A673 (cell line): ENCODE measurements around the gene KAZN. TPM values are rescaled to one million over a fixed set of nuclear protein-coding genes. Genes with fewer than 3 reads are reported as not detected.

Experiments
- BruUV-seq: library from RNA; stranded (reverse); fragments of 400-500 nt; replicated peaks from 2 replicates; lab custom pipeline; 2021; lab: Mats Ljungman, UMichigan
- CTCF ChIA-PET: fragments of 300-600 bp; sonication (Branson Sonifier 250); formaldehyde crosslinking; loops from one replicate; lab custom pipeline; 2022; ENCODE audit warnings: antibody characterized with exemption; lab: Charles Lee
- POLR2A ChIA-PET: fragments of 300-600 bp; sonication (Branson Sonifier 250); formaldehyde crosslinking; loops from one replicate; lab custom pipeline; 2022; ENCODE audit warnings: antibody characterized with exemption; ENCODE audit not compliant: low non-redundant PET; lab: Charles Lee
- DNase-seq: peaks from one replicate; pipeline ENCODE4 v3.0.0-alpha.2; 2015; ENCODE audit warnings: low spot score
- H3K27ac ChIP-seq: fragments of 200-600 bp; sonication (generic); 2 replicates; pipeline ENCODE4 v1.5.1; 2016; ENCODE audit warnings: mixed run types, low read depth, mild to moderate bottlenecking, mixed read lengths, antibody characterized with exemption, low read length; ENCODE audit not compliant: poor library complexity, severe bottlenecking
- H3K27me3 ChIP-seq: fragments of 200-600 bp; sonication (generic); replicated peaks from 2 replicates; pipeline ENCODE4 v1.6.1; 2017; ENCODE audit warnings: mixed run types, low read depth, mild to moderate bottlenecking, mixed read lengths, antibody characterized with exemption, low read length; ENCODE audit not compliant: insufficient read depth, poor library complexity
- H3K36me3 ChIP-seq: fragments of 200-600 bp; sonication (generic); 2 replicates; pipeline ENCODE4 v1.6.1; 2016; ENCODE audit warnings: mixed run types, mild to moderate bottlenecking, mixed read lengths, antibody characterized with exemption, low read length; ENCODE audit not compliant: insufficient read depth, poor library complexity, severe bottlenecking
- H3K4me1 ChIP-seq: fragments of 200-600 bp; sonication (generic); 2 replicates; pipeline ENCODE4 v1.6.1; 2017; ENCODE audit warnings: mixed run types, mild to moderate bottlenecking, mixed read lengths, antibody characterized with exemption, low read length; ENCODE audit not compliant: insufficient read depth, poor library complexity, severe bottlenecking
- H3K4me3 ChIP-seq: fragments of 200-600 bp; sonication (generic); 2 replicates; pipeline ENCODE4 v1.5.1; 2016; ENCODE audit warnings: low read depth, mixed run types, mild to moderate bottlenecking, mixed read lengths, low read length; ENCODE audit not compliant: poor library complexity, severe bottlenecking
- H3K9me3 ChIP-seq: fragments of 200-600 bp; sonication (generic); 2 replicates; pipeline ENCODE4 v1.6.1; 2016; ENCODE audit warnings: mixed run types, low read depth, mild to moderate bottlenecking, mixed read lengths, antibody characterized with exemption, low read length; ENCODE audit not compliant: poor library complexity, severe bottlenecking
- EZH2 ChIP-seq: fragments of 200-600 bp; sonication (generic); IDR thresholded peaks from 2 replicates; pipeline ENCODE4 v1.6.1; 2017; ENCODE audit warnings: borderline replicate concordance, low read depth, mild to moderate bottlenecking, mixed read lengths, antibody characterized with exemption, low read length; ENCODE audit not compliant: poor library complexity, severe bottlenecking
- intact Hi-C: fragments of 100-400 bp; cut with micrococcal nuclease; formaldehyde crosslinking; loops from one replicate; pipeline ENCODE4 v1.10.0; 2022; ENCODE audit not compliant: unreplicated experiment
- total RNA-seq: library from RNA; stranded (reverse); gene quantifications from 2 replicates; pipeline ENCODE4 v1.2.3, GENCODE V29; 2021
- TF ChIP-seq, protein P1 (sequence below): fragments of 300-800, 200-600 bp; sonication (generic); conservative IDR thresholded peaks from 2 replicates; pipeline ENCODE4 v1.5.1; 2017; ENCODE audit warnings: low read depth, mild to moderate bottlenecking, antibody characterized with exemption, low read length, moderate library complexity, mixed read lengths

KAZN gene
- total RNA-seq, 1 experiment from 2014 or later = 8.0 TPM

DNA sequence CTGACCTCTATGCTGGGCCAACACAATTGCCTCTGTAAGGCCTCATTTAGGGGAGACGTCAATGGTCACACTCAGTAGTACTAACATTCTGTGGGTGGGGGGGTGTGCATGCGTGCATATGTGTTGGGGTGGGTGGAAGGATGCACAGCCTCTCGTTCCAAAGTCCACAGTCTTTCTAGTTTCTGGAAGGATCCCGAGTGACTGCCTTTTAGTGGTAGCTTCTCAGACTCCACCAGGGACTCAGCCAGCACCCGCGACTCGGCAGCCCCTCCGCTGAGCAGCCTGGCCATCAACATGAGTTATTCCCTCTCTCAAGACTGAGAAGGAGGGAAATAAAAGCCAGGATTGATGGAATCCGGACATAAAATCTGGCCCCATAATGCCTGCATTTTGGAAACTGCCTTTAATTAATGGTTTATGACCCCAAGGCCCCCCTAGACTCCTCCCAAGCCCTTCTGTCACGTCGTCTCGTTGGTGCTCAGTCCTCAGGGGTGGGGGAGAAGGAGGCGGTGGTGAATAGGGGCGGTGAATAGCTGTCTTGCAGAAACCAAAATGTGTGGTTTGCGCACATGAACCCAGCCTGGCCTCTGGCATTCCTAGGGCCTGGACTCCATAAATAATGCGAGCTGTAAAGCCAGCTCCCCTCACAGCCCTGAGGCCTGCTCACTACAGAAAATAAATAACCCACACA lies 489.9 kb downstream of the KAZN start:
- no peaks in the 10 kb centered on the region for H3K4me1 ChIP-seq
- ChIA-PET POLR2A (no interaction called here), CTCF (no interaction called here)
- H3K27ac ChIP-seq = no peak overlapping the region
- DNase-seq = no peak
- no TSS peak for BruUV-seq
- H3K27me3 ChIP-seq = no peaks in the 10 kb centered on the region
- intact Hi-C loops = no loop called here
- no peaks in the 10 kb centered on the region for H3K9me3 ChIP-seq
- no peak overlapping the region for H3K4me3 ChIP-seq
- TF ChIP-seq, protein P1, sequence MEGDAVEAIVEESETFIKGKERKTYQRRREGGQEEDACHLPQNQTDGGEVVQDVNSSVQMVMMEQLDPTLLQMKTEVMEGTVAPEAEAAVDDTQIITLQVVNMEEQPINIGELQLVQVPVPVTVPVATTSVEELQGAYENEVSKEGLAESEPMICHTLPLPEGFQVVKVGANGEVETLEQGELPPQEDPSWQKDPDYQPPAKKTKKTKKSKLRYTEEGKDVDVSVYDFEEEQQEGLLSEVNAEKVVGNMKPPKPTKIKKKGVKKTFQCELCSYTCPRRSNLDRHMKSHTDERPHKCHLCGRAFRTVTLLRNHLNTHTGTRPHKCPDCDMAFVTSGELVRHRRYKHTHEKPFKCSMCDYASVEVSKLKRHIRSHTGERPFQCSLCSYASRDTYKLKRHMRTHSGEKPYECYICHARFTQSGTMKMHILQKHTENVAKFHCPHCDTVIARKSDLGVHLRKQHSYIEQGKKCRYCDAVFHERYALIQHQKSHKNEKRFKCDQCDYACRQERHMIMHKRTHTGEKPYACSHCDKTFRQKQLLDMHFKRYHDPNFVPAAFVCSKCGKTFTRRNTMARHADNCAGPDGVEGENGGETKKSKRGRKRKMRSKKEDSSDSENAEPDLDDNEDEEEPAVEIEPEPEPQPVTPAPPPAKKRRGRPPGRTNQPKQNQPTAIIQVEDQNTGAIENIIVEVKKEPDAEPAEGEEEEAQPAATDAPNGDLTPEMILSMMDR = no peak
- TF ChIP-seq EZH2 = no peak
- no peaks in the 10 kb centered on the region for H3K36me3 ChIP-seq

DNA sequence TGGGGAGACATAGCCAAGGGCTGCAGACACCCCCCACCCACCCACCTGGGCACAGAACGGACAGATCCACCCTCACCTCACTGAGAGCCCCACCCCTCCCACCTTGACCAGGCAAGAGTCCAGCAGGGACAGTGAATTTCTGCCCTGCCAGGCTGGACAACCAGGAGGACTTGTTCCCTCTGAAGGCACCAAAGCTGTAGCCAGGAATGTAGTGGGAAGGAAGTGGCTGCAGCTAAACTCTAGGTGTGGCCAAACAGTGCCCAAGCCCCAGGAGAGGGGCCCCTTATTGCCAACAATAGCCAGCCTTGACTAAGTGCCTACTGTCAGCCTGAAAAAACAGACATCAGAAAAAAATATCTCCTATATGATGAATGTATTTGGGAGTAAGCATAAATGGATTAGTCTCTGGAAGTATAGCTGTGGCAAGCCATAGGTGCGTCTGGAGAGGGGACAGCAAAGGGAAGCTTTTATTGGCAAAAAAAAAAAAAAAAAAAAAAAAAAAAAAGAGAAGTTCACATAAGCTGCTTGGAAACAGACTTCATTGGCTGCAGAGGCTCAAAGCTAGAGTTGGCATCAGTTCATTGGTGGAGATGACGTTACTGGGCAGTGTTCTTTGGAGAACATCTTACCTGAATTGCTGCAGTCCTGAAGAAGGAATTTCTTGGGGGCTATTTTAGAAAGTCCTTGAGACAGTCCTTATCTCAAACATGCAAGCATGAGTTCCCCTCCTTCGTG lies 490.9 kb downstream of the KAZN start:
- H3K27me3 ChIP-seq = no peaks in the 10 kb centered on the region
- POLR2A ChIA-PET = interaction anchor here (0.6 kb wide), 1 partner anchor 12 kb away, joined by 8 read pairs; no protein-coding TSS in a partner anchor
- TF ChIP-seq, protein P1 = no peak
- TF ChIP-seq EZH2 = no peak
- H3K9me3 ChIP-seq = no peaks in the 10 kb centered on the region
- no peak overlapping the region for H3K4me3 ChIP-seq
- DNase-seq = no peak
- H3K27ac ChIP-seq = no peak overlapping the region
- intact Hi-C loops = no loop called here
- no peaks in the 10 kb centered on the region for H3K4me1 ChIP-seq
- CTCF ChIA-PET = interaction anchor here (0.6 to 0.7 kb wide), 2 partner anchors 9 to 701 kb away, joined by 3 read pairs; no protein-coding TSS in a partner anchor
- H3K36me3 ChIP-seq = no peaks in the 10 kb centered on the region
- BruUV-seq = no TSS peak

DNA sequence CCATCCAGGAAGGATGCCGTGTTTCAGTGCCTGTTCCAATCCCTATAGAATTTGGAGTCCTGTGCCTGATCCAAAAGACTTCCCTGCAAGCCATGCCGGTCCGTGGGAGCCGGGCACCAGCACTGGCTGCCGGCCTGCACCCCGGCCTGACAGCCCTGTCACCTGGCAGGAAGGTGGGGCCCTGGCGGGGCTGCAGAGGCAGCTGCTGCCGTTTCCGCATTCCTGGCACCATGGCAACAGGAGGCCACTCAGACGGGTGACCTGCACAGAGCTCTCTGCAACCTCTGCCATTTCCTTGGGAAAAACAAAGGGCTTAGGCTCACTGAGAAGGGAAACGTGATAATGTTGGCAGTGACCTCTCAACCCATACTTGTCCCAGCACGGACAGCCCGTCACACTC lies 491.9 kb downstream of the KAZN start:
- no peak overlapping the region for H3K4me3 ChIP-seq
- H3K9me3 ChIP-seq = no peaks in the 10 kb centered on the region
- H3K27ac ChIP-seq = no peak overlapping the region
- POLR2A ChIA-PET = no interaction called here
- no peaks in the 10 kb centered on the region for H3K36me3 ChIP-seq
- DNase-seq = no peak
- TF ChIP-seq EZH2 = no peak
- TF ChIP-seq, protein P1 = no peak
- intact Hi-C loops = no loop called here
- H3K27me3 ChIP-seq = no peaks in the 10 kb centered on the region
- BruUV-seq = no TSS peak
- no peaks in the 10 kb centered on the region for H3K4me1 ChIP-seq
- CTCF ChIA-PET = no interaction called here
